GM18505 (cell line): ENCODE data around the gene SMAGP.

Source experiments
- ATAC-seq: cut with Tn5 transposase; IDR thresholded peaks from one replicate; pipeline ENCODE4 v1.9.1; 2021; ENCODE audit not compliant: unreplicated experiment
- POLR2A ChIP-seq: IDR thresholded peaks from 4 replicates; pipeline ENCODE4 v1.6.1; 2011; ENCODE audit warnings: borderline replicate concordance; ENCODE audit not compliant: insufficient read depth, insufficient read length; ENCODE audit errors: extremely low read depth

SMAGP gene

GRCh38 chr12:51208016-51208660, 62.1 kb downstream of the SMAGP start:
- no peak for ATAC-seq
- no peak for TF ChIP-seq POLR2A

- ATAC-seq, result no peak
- no peak for TF ChIP-seq POLR2A
These were observed 64.9 kb downstream of the SMAGP start for GRCh38 chr12:51205350-51205749.

- TF ChIP-seq POLR2A, result no peak
- ATAC-seq, result no peak
These were observed 67.5 kb downstream of the SMAGP start for GRCh38 chr12:51202718-51203117.

GRCh38 chr12:51200806-51201205, 69.4 kb downstream of the SMAGP start:
- TF ChIP-seq POLR2A, result no peak
- ATAC-seq, result no peak

- TF ChIP-seq POLR2A, result no peak
These were observed 70.1 kb downstream of the SMAGP start for GRCh38 chr12:51200156-51200555.

GRCh38 chr12:51199366-51199945, 70.8 kb downstream of the SMAGP start:
- TF ChIP-seq POLR2A, result no peak
- ATAC-seq, result no peak

More at GRCh38 chr12:51200156-51200555, 70.1 kb downstream of the SMAGP start:
- no peak for ATAC-seq

- no peak for ATAC-seq
- TF ChIP-seq POLR2A, result no peak
These were observed 71.4 kb downstream of the SMAGP start for GRCh38 chr12:51198568-51199365.

- ATAC-seq, result no peak
- no peak for TF ChIP-seq POLR2A
These were observed 72.3 kb downstream of the SMAGP start for GRCh38 chr12:51197736-51198567.

GRCh38 chr12:51196547-51196946, 73.7 kb downstream of the SMAGP start:
- TF ChIP-seq POLR2A, result no peak
- no peak for ATAC-seq

GRCh38 chr12:51195841-51196240, 74.4 kb downstream of the SMAGP start:
- ATAC-seq, result no peak
- TF ChIP-seq POLR2A, result no peak
